Large intestine (tissue), 3 donors: ENCODE data around the gene GNAI1. TPM values are rescaled to one million over a fixed set of nuclear protein-coding genes. Genes with fewer than 3 reads are reported as not detected.

Experiments used
- DNase-seq, 2 donors: peaks; one replicate each; pipeline versions ENCODE4 v3.0.0 to v3.0.0-alpha.2; 2013
- H3K27ac ChIP-seq: one replicate; pipeline ENCODE4 v1.5.1; 2013; ENCODE audit warnings: low read length
- H3K27me3 ChIP-seq: 2 replicates; pipeline ENCODE4 v1.6.1; 2013; ENCODE audit warnings: low read length; ENCODE audit not compliant: control insufficient read depth, insufficient read depth
- H3K36me3 ChIP-seq: 2 replicates; pipeline ENCODE4 v1.6.1; 2013; ENCODE audit warnings: low read length; ENCODE audit not compliant: control insufficient read depth, insufficient read depth
- H3K4me1 ChIP-seq: one replicate; pipeline ENCODE4 v1.6.1; 2013; ENCODE audit warnings: low read length; ENCODE audit not compliant: control insufficient read depth, insufficient read depth
- H3K4me3 ChIP-seq: one replicate; pipeline ENCODE4 v1.5.1; 2013; ENCODE audit warnings: low read length
- H3K9me3 ChIP-seq: one replicate; pipeline ENCODE4 v1.6.1; 2013; ENCODE audit warnings: mild to moderate bottlenecking, low read depth, low read length, moderate library complexity; ENCODE audit not compliant: control insufficient read depth
- WGBS: methylation state at CpG from one replicate; pipeline ENCODE4 v1.1.5; 2013; ENCODE audit warnings: low lambda C conversion rate; ENCODE audit not compliant: insufficient coverage; 5-methylcytosine and 5-hydroxymethylcytosine counted together
- polyA plus RNA-seq: library from polyadenylated mRNA; unstranded; fragments of 120-200 nt; gene quantifications from one replicate; pipeline ENCODE4 v1.2.1, GENCODE V29; 2013

The GNAI1 gene
- polyA plus RNA-seq, 1 donor = 25.4 TPM

- WGBS = no CpG with 5 or more reads among the region's 4 CpGs
- Histone ChIP-seq H3K4me3 (no peak overlapping the region), H3K36me3 (no peaks in the 10 kb centered on the region), H3K27ac (no peak overlapping the region), H3K4me1 (peaks cover 4% of the 10 kb centered on the region), H3K27me3 (no peaks in the 10 kb centered on the region), H3K9me3 (no peaks in the 10 kb centered on the region)
- no peak for DNase-seq
Measured at GRCh38 chr7:80272560-80273239, 138.1 kb downstream of the GNAI1 start.

GRCh38 chr7:80273327-80273726 is 138.7 kb downstream of the GNAI1 start:
- no peaks in the 10 kb centered on the region for H3K9me3 ChIP-seq

GRCh38 chr7:80275192-80275605 is 140.6 kb downstream of the GNAI1 start:
- no peak for DNase-seq
- no peak overlapping the region for H3K27ac ChIP-seq
- H3K4me1 ChIP-seq = peaks cover 11% of the 10 kb centered on the region
- no peaks in the 10 kb centered on the region for H3K9me3 ChIP-seq
- H3K4me3 ChIP-seq = no peak overlapping the region
- H3K27me3 ChIP-seq = no peaks in the 10 kb centered on the region
- no peaks in the 10 kb centered on the region for H3K36me3 ChIP-seq
- WGBS = 100% methylated on average over 1 of the region's 1 CpG

More at GRCh38 chr7:80273327-80273726, 138.7 kb downstream of the GNAI1 start:
- Histone ChIP-seq H3K4me3 (no peak overlapping the region), H3K36me3 (no peaks in the 10 kb centered on the region), H3K27me3 (no peaks in the 10 kb centered on the region), H3K27ac (no peak overlapping the region), H3K4me1 (peaks cover 9% of the 10 kb centered on the region)
- no peak for DNase-seq
- 100% methylated on average over 1 of the region's 3 CpGs for WGBS
